ENCODE measurements around the gene TLDC2.

Gene TLDC2

DNA sequence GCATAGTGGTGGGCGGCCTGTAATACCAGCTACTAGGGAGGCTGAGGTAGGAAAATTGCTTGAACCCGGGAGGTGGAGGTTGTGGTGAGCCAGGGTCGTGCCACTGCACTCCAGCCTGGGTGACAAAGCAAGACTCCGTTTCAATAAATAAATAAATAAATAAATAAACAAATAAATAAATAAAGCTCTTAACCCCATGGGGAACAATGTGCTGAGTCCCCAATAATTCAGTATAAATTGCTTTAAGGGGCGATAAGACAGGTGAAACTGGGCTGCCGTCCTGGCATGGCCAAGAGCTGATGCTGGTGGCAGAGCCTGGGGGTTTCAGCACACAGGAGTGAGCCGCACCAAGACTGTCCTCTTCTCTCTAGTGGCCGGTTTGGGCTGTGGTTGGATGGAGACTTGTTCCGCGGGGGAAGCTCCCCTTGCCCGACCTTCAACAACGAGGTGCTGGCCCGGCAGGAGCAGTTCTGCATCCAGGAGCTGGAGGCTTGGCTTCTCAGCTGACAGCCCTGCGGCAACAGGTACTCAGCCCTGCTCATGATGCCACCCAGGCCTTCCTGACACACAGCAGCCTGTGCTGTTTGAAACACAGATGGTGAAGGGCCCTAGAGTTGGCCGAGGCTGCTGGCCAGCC is 13.1 kb downstream of the TLDC2 start:
- ChIA-PET CTCF (interaction anchor here (0.7 kb wide), 1 partner anchor 13 kb away, joined by 3 read pairs; no protein-coding TSS in a partner anchor), POLR2A (no interaction called here)
- DNase-seq (ENCODE audit: extremely low spot score), result no peak
- TF ChIP-seq FOXM1 (IDR thresholded peaks at IDR 0.05; ENCODE audit: borderline replicate concordance) (no peak), FOXA1 (IDR thresholded peaks at IDR 0.05) (no peak), TARDBP (IDR thresholded peaks at IDR 0.05) (no peak), HDGF (IDR thresholded peaks at IDR 0.05; ENCODE audit: borderline replicate concordance) (no peak), SP1 (IDR thresholded peaks at IDR 0.05) (no peak), PKNOX1 (IDR thresholded peaks at IDR 0.05) (no peak), NFRKB (IDR thresholded peaks at IDR 0.05) (no peak), ZNF384 (IDR thresholded peaks at IDR 0.05) (no peak)

DNA sequence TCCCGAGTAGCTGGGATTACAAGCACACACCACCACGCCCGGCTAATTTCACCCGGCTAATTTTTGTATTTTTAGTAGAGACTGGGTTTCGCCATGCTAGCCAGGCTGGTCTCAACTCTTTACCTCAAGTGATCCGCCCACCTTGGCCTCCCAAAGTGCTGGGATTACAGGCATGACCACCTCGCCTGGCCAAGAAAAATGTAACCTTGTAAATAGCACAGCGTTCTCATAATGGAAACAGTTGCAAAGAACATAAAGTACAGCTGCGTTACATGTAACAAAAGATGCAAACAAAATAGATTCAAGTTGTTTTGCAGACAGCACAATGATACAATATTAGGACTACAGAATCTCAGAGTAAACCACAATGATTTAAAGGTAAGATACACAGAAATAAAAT is 14.6 kb downstream of the TLDC2 start:
- TF ChIP-seq PKNOX1 (IDR thresholded peaks at IDR 0.05) (no peak), HDGF (IDR thresholded peaks at IDR 0.05; ENCODE audit: borderline replicate concordance) (no peak), ZNF384 (IDR thresholded peaks at IDR 0.05) (no peak), SUZ12 (IDR thresholded peaks at IDR 0.05) (no peak), BHLHE40 (IDR thresholded peaks at IDR 0.05; ENCODE audit: borderline replicate concordance) (no peak), L3MBTL2 (conservative IDR thresholded peaks at IDR 0.05) (no peak), ARNT (IDR thresholded peaks at IDR 0.05) (no peak), FOXK2 (IDR thresholded peaks at IDR 0.05) (no peak), SP1 (IDR thresholded peaks at IDR 0.05) (no peak), LEF1 (IDR thresholded peaks at IDR 0.05; ENCODE audit: borderline replicate concordance) (no peak), ELF4 (IDR thresholded peaks at IDR 0.05) (no peak), FOXA1 (IDR thresholded peaks at IDR 0.05) (no peak), FOXM1 (IDR thresholded peaks at IDR 0.05; ENCODE audit: borderline replicate concordance) (no peak), TARDBP (IDR thresholded peaks at IDR 0.05) (no peak), NFRKB (IDR thresholded peaks at IDR 0.05) (no peak), CTBP1 (IDR thresholded peaks at IDR 0.05; ENCODE audit: borderline replicate concordance) (no peak)
- CTCF ChIA-PET, result no interaction called here
- POLR2A ChIA-PET, result no interaction called here
- no peak for DNase-seq (ENCODE audit: extremely low spot score)

DNA sequence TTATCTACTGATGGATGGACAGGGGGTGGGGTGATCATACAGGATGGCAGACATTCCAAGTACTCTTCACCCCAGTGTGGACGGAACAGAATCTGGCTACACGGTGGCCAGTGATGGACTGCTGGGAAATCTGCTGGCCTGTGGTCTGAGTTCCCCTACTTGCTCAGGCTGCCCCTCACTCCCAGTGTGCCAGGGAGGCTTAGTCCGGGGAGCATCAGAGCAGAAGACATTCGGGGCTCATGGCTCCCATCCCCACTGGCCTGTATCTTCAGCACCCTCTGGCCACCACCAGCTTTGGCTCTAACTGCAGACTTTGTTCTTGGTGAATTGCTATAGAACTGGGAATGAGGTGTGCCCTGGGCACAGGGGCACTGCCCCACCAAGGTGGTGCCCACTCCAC is 15.3 kb downstream of the TLDC2 start:
- no peak for DNase-seq (ENCODE audit: extremely low spot score)
- ChIA-PET POLR2A (no interaction called here), CTCF (no interaction called here)
- TF ChIP-seq L3MBTL2 (conservative IDR thresholded peaks at IDR 0.05), result no peak
- no peak for TF ChIP-seq NFRKB (IDR thresholded peaks at IDR 0.05)
- no peak for TF ChIP-seq FOXM1 (IDR thresholded peaks at IDR 0.05; ENCODE audit: borderline replicate concordance)
- no peak for TF ChIP-seq SP1 (IDR thresholded peaks at IDR 0.05)
- TF ChIP-seq SUZ12 (IDR thresholded peaks at IDR 0.05), result no peak
- TF ChIP-seq FOXA1 (IDR thresholded peaks at IDR 0.05), result no peak
- no peak for TF ChIP-seq FOXK2 (IDR thresholded peaks at IDR 0.05)
- no peak for TF ChIP-seq HDGF (IDR thresholded peaks at IDR 0.05; ENCODE audit: borderline replicate concordance)
- TF ChIP-seq CTBP1 (IDR thresholded peaks at IDR 0.05; ENCODE audit: borderline replicate concordance), result no peak
- no peak for TF ChIP-seq ARNT (IDR thresholded peaks at IDR 0.05)
- TF ChIP-seq BHLHE40 (IDR thresholded peaks at IDR 0.05; ENCODE audit: borderline replicate concordance), result no peak
- TF ChIP-seq ZNF384 (IDR thresholded peaks at IDR 0.05), result no peak
- TF ChIP-seq TARDBP (IDR thresholded peaks at IDR 0.05), result no peak
- TF ChIP-seq PKNOX1 (IDR thresholded peaks at IDR 0.05), result no peak
- TF ChIP-seq ELF4 (IDR thresholded peaks at IDR 0.05), result no peak
- TF ChIP-seq LEF1 (IDR thresholded peaks at IDR 0.05; ENCODE audit: borderline replicate concordance), result no peak

- DNase-seq (ENCODE audit: extremely low spot score), result no peak
- TF ChIP-seq PKNOX1 (IDR thresholded peaks at IDR 0.05) (no peak), HDGF (IDR thresholded peaks at IDR 0.05; ENCODE audit: borderline replicate concordance) (no peak), TARDBP (IDR thresholded peaks at IDR 0.05) (no peak), ARNT (IDR thresholded peaks at IDR 0.05) (no peak), BHLHE40 (IDR thresholded peaks at IDR 0.05; ENCODE audit: borderline replicate concordance) (no peak)
- POLR2A ChIA-PET, result no interaction called here
- CTCF ChIA-PET, result no interaction called here
Measured at GRCh38 chr20:36893801-36894200, 17.9 kb downstream of the TLDC2 start.

DNA sequence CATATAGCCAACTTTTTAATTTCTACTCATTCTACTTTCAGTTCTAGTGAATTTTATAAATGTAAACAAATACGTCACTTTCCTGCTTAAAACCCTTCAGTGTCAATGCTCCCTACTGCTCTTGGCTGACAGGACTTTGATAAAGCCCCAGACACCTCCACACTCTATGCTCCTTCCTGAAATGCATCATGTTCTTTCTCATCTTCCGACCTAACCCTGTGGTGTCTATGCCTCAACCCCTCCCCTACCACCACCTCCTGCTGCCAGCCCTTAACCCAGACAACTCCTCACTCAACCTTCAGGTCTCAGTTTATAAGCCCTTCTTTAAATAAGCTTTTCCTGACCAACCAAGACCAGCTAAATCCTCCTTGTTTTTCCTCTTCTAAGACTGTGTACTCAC is 19.1 kb downstream of the TLDC2 start:
- TF ChIP-seq SUZ12 (IDR thresholded peaks at IDR 0.05) (no peak), BHLHE40 (IDR thresholded peaks at IDR 0.05; ENCODE audit: borderline replicate concordance) (no peak), ZNF384 (IDR thresholded peaks at IDR 0.05) (no peak), LEF1 (IDR thresholded peaks at IDR 0.05; ENCODE audit: borderline replicate concordance) (no peak), NFRKB (IDR thresholded peaks at IDR 0.05) (no peak), FOXK2 (IDR thresholded peaks at IDR 0.05) (no peak), CTBP1 (IDR thresholded peaks at IDR 0.05; ENCODE audit: borderline replicate concordance) (no peak), FOXA1 (IDR thresholded peaks at IDR 0.05) (no peak), ELF4 (IDR thresholded peaks at IDR 0.05) (no peak), PKNOX1 (IDR thresholded peaks at IDR 0.05) (no peak), SP1 (IDR thresholded peaks at IDR 0.05) (no peak), L3MBTL2 (conservative IDR thresholded peaks at IDR 0.05) (no peak), ARNT (IDR thresholded peaks at IDR 0.05) (no peak), HDGF (IDR thresholded peaks at IDR 0.05; ENCODE audit: borderline replicate concordance) (no peak)
- ChIA-PET POLR2A (no interaction called here), CTCF (no interaction called here)
- DNase-seq (ENCODE audit: extremely low spot score), result no peak
